GM10847 (cell line): ENCODE measurements around the gene KCNAB1.

Experiments
- POLR2A ChIP-seq: IDR thresholded peaks from 2 replicates; pipeline ENCODE4 v1.6.1; 2011; ENCODE audit not compliant: insufficient read length; ENCODE audit errors: extremely low read depth

The KCNAB1 gene

GRCh38 chr3:156509189-156510174 is 389.1 kb downstream of the KCNAB1 start:
- TF ChIP-seq POLR2A, result no peak

GRCh38 chr3:156511987-156512677 is 391.8 kb downstream of the KCNAB1 start:
- no peak for TF ChIP-seq POLR2A

GRCh38 chr3:156513619-156514018 is 393.2 kb downstream of the KCNAB1 start:
- TF ChIP-seq POLR2A, result no peak

GRCh38 chr3:156516284-156516683 is 395.9 kb downstream of the KCNAB1 start:
- no peak for TF ChIP-seq POLR2A

- TF ChIP-seq POLR2A, result no peak
Observed at GRCh38 chr3:156516961-156517360, 396.6 kb downstream of the KCNAB1 start.

- no peak for TF ChIP-seq POLR2A
Observed at GRCh38 chr3:156518726-156519125, 398.3 kb downstream of the KCNAB1 start.

- TF ChIP-seq POLR2A, result no peak
Observed at GRCh38 chr3:156519758-156520162, 399.4 kb downstream of the KCNAB1 start.

- no peak for TF ChIP-seq POLR2A
Observed at GRCh38 chr3:156522673-156523072, 402.3 kb downstream of the KCNAB1 start.

- no peak for TF ChIP-seq POLR2A
Observed at GRCh38 chr3:156525808-156526207, 405.4 kb downstream of the KCNAB1 start.

GRCh38 chr3:156527060-156527459 is 406.7 kb downstream of the KCNAB1 start:
- TF ChIP-seq POLR2A, result no peak

GRCh38 chr3:156530980-156531379 is 410.6 kb downstream of the KCNAB1 start:
- no peak for TF ChIP-seq POLR2A

GRCh38 chr3:156532730-156533129 is 412.4 kb downstream of the KCNAB1 start:
- TF ChIP-seq POLR2A, result no peak

- TF ChIP-seq POLR2A, result no peak
Observed at GRCh38 chr3:156533205-156533604, 412.8 kb downstream of the KCNAB1 start.

- TF ChIP-seq POLR2A, result no peak
Observed at GRCh38 chr3:156535162-156535627, 414.8 kb downstream of the KCNAB1 start.

- TF ChIP-seq POLR2A, result no peak
Observed at GRCh38 chr3:156535798-156536197, 415.4 kb downstream of the KCNAB1 start.
